ENCODE results near the gene ABCC6. TPM values are rescaled to one million over a fixed set of nuclear protein-coding genes. Genes with fewer than 3 reads are reported as not detected.
A peak's percentile ranks its signal among the peaks of the same experiment; 100 is the strongest.

Gene ABCC6
- total and polyA plus RNA-seq, 2 donors from 2014 or later, result 7.5 to 54.5 TPM

DNA sequence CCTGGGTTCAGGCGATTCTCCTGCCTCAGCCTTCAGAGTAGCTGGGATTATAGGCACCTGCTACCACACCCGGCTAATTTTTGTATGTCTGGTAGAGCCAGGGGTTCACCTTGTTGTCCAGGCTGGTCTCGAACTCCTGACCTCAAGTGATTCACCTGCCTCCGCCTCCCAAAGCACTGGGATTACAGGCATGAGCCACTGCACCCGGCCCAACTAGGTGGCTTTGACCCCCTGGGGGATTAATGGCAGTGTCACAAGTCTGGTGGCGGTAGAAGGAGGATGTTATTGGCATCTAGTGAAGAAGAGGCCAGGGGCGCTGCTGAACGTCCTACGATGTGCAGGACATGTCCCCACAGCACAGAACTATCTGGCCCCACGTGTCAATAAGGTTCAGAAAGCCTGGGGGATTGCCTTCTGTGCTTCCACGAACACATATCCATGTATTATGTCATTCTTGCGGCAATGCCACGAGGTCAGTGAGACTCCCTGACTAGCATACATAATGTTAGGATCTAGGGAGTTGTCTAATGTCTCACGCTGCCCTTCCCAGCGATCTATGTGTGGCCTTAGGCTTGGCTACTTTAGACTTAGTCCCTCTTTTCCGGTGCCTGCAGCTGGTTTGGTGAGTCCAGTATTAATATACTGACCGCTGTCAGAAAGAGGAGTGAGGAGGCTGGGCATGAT lies 75.8 kb downstream of the ABCC6 start:
- intact Hi-C loops (cut with DNase I), result no loop called here
- H3K4me3 ChIP-seq (ENCODE audit: low read length in 3 of 3), result no peak overlapping the region
- no peak overlapping the region for H3K27ac ChIP-seq (ENCODE audit: low read depth in 2 of 2, low read length in 2 of 2)
- TF ChIP-seq, protein P1, sequence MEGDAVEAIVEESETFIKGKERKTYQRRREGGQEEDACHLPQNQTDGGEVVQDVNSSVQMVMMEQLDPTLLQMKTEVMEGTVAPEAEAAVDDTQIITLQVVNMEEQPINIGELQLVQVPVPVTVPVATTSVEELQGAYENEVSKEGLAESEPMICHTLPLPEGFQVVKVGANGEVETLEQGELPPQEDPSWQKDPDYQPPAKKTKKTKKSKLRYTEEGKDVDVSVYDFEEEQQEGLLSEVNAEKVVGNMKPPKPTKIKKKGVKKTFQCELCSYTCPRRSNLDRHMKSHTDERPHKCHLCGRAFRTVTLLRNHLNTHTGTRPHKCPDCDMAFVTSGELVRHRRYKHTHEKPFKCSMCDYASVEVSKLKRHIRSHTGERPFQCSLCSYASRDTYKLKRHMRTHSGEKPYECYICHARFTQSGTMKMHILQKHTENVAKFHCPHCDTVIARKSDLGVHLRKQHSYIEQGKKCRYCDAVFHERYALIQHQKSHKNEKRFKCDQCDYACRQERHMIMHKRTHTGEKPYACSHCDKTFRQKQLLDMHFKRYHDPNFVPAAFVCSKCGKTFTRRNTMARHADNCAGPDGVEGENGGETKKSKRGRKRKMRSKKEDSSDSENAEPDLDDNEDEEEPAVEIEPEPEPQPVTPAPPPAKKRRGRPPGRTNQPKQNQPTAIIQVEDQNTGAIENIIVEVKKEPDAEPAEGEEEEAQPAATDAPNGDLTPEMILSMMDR (IDR thresholded peaks at IDR 0.05; ENCODE audit: borderline replicate concordance, extremely low read depth, insufficient read depth), result no peak
- peaks cover 0 to 30% (median 19%) of the 10 kb centered on the region in 3 donors for H3K4me1 ChIP-seq (ENCODE audit: control insufficient read depth in 2 of 3, insufficient read depth in 2 of 3, low read depth in 1 of 3, low read length in 3 of 3)
- no peaks in the 10 kb centered on the region for H3K9me3 ChIP-seq (ENCODE audit: control insufficient read depth in 2 of 3, insufficient read depth in 1 of 3, low read length in 3 of 3)
- DNase-seq, result peak in 1 of 5 donors; percentile 39
- H3K9ac ChIP-seq (ENCODE audit: low read length in 3 of 3), result no peak overlapping the region
- H3K36me3 ChIP-seq (ENCODE audit: control insufficient read depth in 2 of 3, insufficient read depth in 3 of 3, low read length in 3 of 3), result peaks cover 0 to 6% (median 0%) of the 10 kb centered on the region in 3 donors
- FAIRE-seq, result no peak
- no peaks in the 10 kb centered on the region for H3K27me3 ChIP-seq (ENCODE audit: control insufficient read depth, insufficient read depth, low read length)

DNA sequence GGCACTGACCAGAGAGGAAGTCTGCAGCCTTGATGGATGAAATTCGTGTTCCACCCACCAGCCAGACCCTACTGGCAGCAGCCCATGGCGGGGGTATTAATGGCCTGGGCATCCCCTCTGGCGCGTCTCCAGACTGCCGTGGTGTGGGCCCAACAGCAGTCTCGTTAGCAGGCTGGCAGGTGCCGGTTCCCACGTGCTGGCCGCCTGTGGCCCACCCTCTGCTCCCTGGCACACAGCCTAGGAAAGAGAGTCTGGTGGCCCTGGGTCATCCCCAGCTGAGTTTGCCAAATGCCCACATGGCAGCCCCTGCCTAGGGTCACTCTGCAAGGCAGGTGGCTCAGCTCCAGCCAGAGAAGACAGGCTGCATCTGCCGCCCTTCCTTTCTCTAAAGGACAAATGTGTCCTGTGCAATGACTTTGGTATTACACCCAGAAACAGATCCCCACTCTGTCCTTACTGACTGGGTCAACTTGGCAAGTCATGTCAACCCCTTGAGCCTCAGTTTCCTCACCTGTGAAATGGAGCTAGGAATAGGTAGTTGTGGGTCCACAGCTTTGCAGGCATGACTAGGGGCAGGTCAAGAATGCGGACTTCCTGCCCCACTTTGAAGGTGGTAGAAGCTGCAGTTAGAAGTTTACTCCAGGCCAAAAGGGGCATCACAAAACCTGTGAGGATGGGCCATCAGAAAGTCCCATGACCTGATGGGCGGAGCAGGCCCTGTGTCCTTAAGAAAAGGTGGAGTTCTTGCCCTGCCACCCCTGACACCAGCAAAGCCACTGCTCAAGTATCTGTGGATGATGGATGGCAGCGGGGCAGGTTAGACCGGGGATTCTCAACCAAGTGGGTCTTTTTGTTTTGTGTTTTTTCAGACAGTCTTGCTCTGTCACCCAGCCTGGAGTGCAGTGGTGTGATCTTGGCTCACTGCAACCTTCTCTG lies 76.6 kb downstream of the ABCC6 start:
- H3K27ac ChIP-seq (ENCODE audit: low read depth in 2 of 2, low read length in 2 of 2), result no peak overlapping the region
- no peak for FAIRE-seq
- peaks cover 0 to 30% (median 19%) of the 10 kb centered on the region in 3 donors for H3K4me1 ChIP-seq (ENCODE audit: control insufficient read depth in 2 of 3, insufficient read depth in 2 of 3, low read depth in 1 of 3, low read length in 3 of 3)

DNA sequence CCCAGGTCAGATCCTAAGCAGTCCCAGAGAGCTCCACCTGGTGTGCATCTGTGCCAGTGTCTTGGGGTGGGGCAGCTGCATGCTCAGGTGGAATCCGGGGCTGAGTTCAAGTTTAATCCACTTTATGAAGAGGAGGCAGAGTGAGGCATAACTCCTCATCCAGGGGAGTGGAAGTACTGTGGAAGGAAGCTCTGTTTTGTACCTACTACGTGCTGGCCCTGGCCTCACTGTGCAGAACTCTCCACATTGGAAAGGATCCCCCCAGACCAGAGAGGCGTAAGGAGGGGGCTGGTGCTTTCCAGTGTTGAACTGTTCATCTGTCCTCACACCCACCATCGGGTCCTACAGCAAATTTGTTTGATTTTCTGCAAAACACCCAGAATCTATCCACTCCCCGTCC lies 78.0 kb downstream of the ABCC6 start:
- no peaks in the 10 kb centered on the region for H3K27me3 ChIP-seq (ENCODE audit: control insufficient read depth, insufficient read depth, low read length)
- peaks cover 0 to 27% (median 18%) of the 10 kb centered on the region in 3 donors for H3K4me1 ChIP-seq (ENCODE audit: control insufficient read depth in 2 of 3, insufficient read depth in 2 of 3, low read depth in 1 of 3, low read length in 3 of 3)
- H3K36me3 ChIP-seq (ENCODE audit: control insufficient read depth in 2 of 3, insufficient read depth in 3 of 3, low read length in 3 of 3), result peaks cover 0 to 17% (median 6%) of the 10 kb centered on the region in 3 donors
- no peak overlapping the region for H3K4me3 ChIP-seq (ENCODE audit: low read length in 3 of 3)
- intact Hi-C loops (cut with DNase I), result no loop called here
- no peak for FAIRE-seq
- no peaks in the 10 kb centered on the region for H3K9me3 ChIP-seq (ENCODE audit: control insufficient read depth in 2 of 3, insufficient read depth in 1 of 3, low read length in 3 of 3)
- no peak overlapping the region for H3K27ac ChIP-seq (ENCODE audit: low read depth in 2 of 2, low read length in 2 of 2)
- DNase-seq, result no peak
- TF ChIP-seq, protein P1 (IDR thresholded peaks at IDR 0.05; ENCODE audit: borderline replicate concordance, extremely low read depth, insufficient read depth), result no peak
- no peak overlapping the region for H3K9ac ChIP-seq (ENCODE audit: low read length in 3 of 3)

More for the DNA sequence above, 76.6 kb downstream of the ABCC6 start:
- intact Hi-C loops (cut with DNase I), result no loop called here
- peaks cover 0 to 7% (median 0%) of the 10 kb centered on the region in 3 donors for H3K36me3 ChIP-seq (ENCODE audit: control insufficient read depth in 2 of 3, insufficient read depth in 3 of 3, low read length in 3 of 3)
- H3K9me3 ChIP-seq (ENCODE audit: control insufficient read depth in 2 of 3, insufficient read depth in 1 of 3, low read length in 3 of 3), result no peaks in the 10 kb centered on the region
- H3K27me3 ChIP-seq (ENCODE audit: control insufficient read depth, insufficient read depth, low read length), result no peaks in the 10 kb centered on the region
- H3K9ac ChIP-seq (ENCODE audit: low read length in 3 of 3), result no peak overlapping the region
- no peak overlapping the region for H3K4me3 ChIP-seq (ENCODE audit: low read length in 3 of 3)
- TF ChIP-seq, protein P1 (IDR thresholded peaks at IDR 0.05; ENCODE audit: borderline replicate concordance, extremely low read depth, insufficient read depth), result no peak
- peak in 1 of 5 donors; percentile 43 for DNase-seq

Measured in kidney (tissue), 14 donors.